ENCODE data around the gene PGS1. TPM values are rescaled to one million over a fixed set of nuclear protein-coding genes. Genes with fewer than 3 reads are reported as not detected.

Gene PGS1
- total and polyA plus RNA-seq, 2 of the 8 experiments (the other 6 are each of a cell fraction or from before 2014, with no cell fraction given): 46.7 to 60.0 TPM

DNA sequence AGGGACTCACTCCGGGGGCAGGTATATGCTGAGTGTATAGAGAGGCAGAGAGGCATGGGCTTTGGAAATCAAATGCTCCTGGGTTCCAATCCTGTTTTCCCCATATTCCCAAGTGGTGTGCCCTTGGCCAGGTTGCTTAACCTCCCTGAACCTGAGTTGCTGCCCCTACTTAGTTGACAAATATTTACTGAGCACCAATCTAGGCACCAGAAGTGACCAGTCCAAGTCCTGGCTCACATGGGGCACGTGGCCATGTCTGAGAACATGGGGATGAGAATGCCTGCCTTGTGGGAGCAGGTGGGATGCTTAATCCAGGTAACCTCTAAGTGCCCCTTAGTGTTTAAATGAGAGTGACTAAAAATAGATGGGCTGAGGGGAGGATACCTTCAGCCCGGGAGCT is 22.7 kb upstream of the PGS1 start:
- H3K9me3 ChIP-seq (ENCODE audit: insufficient read depth in 2 of 2, low read depth in 1 of 2, low read length in 1 of 2): no peaks in the 10 kb centered on the region
- H4K91ac ChIP-seq (replicated peaks; ENCODE audit: insufficient read length, low read length): no peak overlapping the region
- no peak overlapping the region for H3K4ac ChIP-seq (replicated peaks; ENCODE audit: insufficient read length, low read depth, low read length)
- no peak overlapping the region for H2BK120ac ChIP-seq (replicated peaks; ENCODE audit: low read depth, low read length)
- no peak overlapping the region for H3K27ac ChIP-seq (ENCODE audit: low read depth, low read length)
- 0 out of 8 replicates have a peak overlapping the region, but pooled peaks of 1 of the 4 experiments have one; percentile 17 for H3K4me3 ChIP-seq (ENCODE audit: extremely low read depth in 1 of 4, insufficient read depth in 2 of 4, low read depth in 3 of 4, low read length in 4 of 4)
- no peak overlapping the region for H2BK20ac ChIP-seq (ENCODE audit: low read length)
- DNase-seq (ENCODE audit: low read depth in 1 of 2, low spot score in 2 of 2): no peak
- no peak overlapping the region for H2AK5ac ChIP-seq (ENCODE audit: low read depth, low read length)
- 73% methylated on average over 3 of the region's 3 CpGs; no CpG with 5 or more reads in 1 of the 2 experiments for WGBS, 2 experiments (ENCODE audit: extremely low coverage in 1 of 2, insufficient coverage in 1 of 2, insufficient read length in 1 of 2, insufficient replicate concordance in 2 of 2, low coverage in 1 of 2, low lambda C conversion rate in 2 of 2, missing lambda C conversion rate in 1 of 2)
- no peaks in the 10 kb centered on the region for H3K79me1 ChIP-seq (ENCODE audit: low read depth, low read length)
- no peak overlapping the region for H2AFZ ChIP-seq (ENCODE audit: low read length)
- CTCF ChIA-PET (ENCODE audit: partially characterized antibody): interaction anchor here (0.7 to 1.1 kb wide), 3 partner anchors 10 to 39 kb away, joined by 3 read pairs; no protein-coding TSS in a partner anchor
- H4K20me1 ChIP-seq (replicated peaks in 1 of 2; ENCODE audit: control insufficient read depth in 1 of 2, insufficient read depth in 2 of 2, low read length in 2 of 2): peaks cover 16 to 21% of the 10 kb centered on the region in 2 experiments
- no peak overlapping the region for H3K14ac ChIP-seq (ENCODE audit: insufficient read length)
- peaks cover 0 to 27% (median 12%) of the 10 kb centered on the region in 4 experiments; a peak in 4 of 7 replicates for H3K27me3 ChIP-seq (replicated peaks in 1 of 4; ENCODE audit: control insufficient read depth in 3 of 4, extremely low read depth in 1 of 4, insufficient read depth in 3 of 4, low read length in 3 of 4)
- H4K8ac ChIP-seq (ENCODE audit: extremely low read depth, insufficient read depth, low read length): no peak overlapping the region
- H3K23me2 ChIP-seq (ENCODE audit: low read depth, low read length): peaks cover 15% of the 10 kb centered on the region; the same call in 1 of the 2 replicates
- H4K5ac ChIP-seq (ENCODE audit: insufficient read length, low read depth, low read length): no peak overlapping the region
- no peak for FAIRE-seq
- H2BK5ac ChIP-seq (ENCODE audit: low read depth, low read length): peak overlapping the region; percentile 4; the same call in 1 of the 2 replicates
- H3K18ac ChIP-seq (ENCODE audit: extremely low read depth, low read length): no peak overlapping the region
- no peak overlapping the region for H3K23ac ChIP-seq (ENCODE audit: insufficient read length)
- POLR2A ChIA-PET (ENCODE audit: partially characterized antibody): interaction anchor here (0.7 to 1.5 kb wide), 4 partner anchors 14 to 66 kb away, joined by 3 to 4 read pairs (median 4); no protein-coding TSS in a partner anchor
- H3K4me2 ChIP-seq (ENCODE audit: insufficient read depth in 1 of 2, low read depth in 2 of 2, low read length in 2 of 2): peak overlapping the region; percentile 22 to 66; a peak in 2 of 4 replicates
- H3K9ac ChIP-seq (replicated peaks in 1 of 4; ENCODE audit: extremely low read depth in 1 of 4, low read depth in 3 of 4, low read length in 3 of 4): no peak overlapping the region
- H3K36me3 ChIP-seq (ENCODE audit: control insufficient read depth in 2 of 4, insufficient read depth in 4 of 4, low read length in 3 of 4): peaks cover 2 to 19% (median 7%) of the 10 kb centered on the region in 4 experiments; a peak in 5 of 8 replicates
- H2BK15ac ChIP-seq (ENCODE audit: low read length): no peak overlapping the region; the same call in 1 of the 2 replicates
- H3K79me2 ChIP-seq (ENCODE audit: control insufficient read depth in 1 of 2, insufficient read depth in 2 of 2, low read length in 2 of 2): peaks cover 8 to 28% of the 10 kb centered on the region in 2 experiments; a peak in 3 of 4 replicates
- H3K4me1 ChIP-seq (replicated peaks in 1 of 4; ENCODE audit: control insufficient read depth in 3 of 4, insufficient read depth in 4 of 4, low read length in 3 of 4): peaks cover 15 to 55% (median 36%) of the 10 kb centered on the region in 4 experiments
- no peak overlapping the region for H3K56ac ChIP-seq (replicated peaks; ENCODE audit: insufficient read length, low read depth, low read length)
- H2BK12ac ChIP-seq (ENCODE audit: low read depth, low read length): no peak overlapping the region
- TF ChIP-seq BACH1 (IDR thresholded peaks at IDR 0.05; ENCODE audit: low read length) (no peak), KDM5A (IDR thresholded peaks at IDR 0.05; ENCODE audit: low read length) (no peak), YY1 (IDR thresholded peaks at IDR 0.05; ENCODE audit: low read depth, low read length) (no peak), HDAC6 (IDR thresholded peaks at IDR 0.05; ENCODE audit: low read depth, low read length) (no peak), POU5F1 (IDR thresholded peaks at IDR 0.05; ENCODE audit: low read depth, low read length) (no peak), EP300 (IDR thresholded peaks at IDR 0.05; ENCODE audit: borderline replicate concordance in 1 of 2, low read depth in 2 of 2, low read length in 2 of 2) (no peak), E2F6 (IDR thresholded peaks at IDR 0.05) (no peak), SIX5 (IDR thresholded peaks at IDR 0.05; ENCODE audit: low read depth, low read length) (no peak), CEBPB (IDR thresholded peaks at IDR 0.05; ENCODE audit: low read depth, low read length) (no peak), SUZ12 (IDR thresholded peaks at IDR 0.05; ENCODE audit: low read length) (no peak), SP4 (IDR thresholded peaks at IDR 0.05; ENCODE audit: low read length) (no peak), SAP30 (IDR thresholded peaks at IDR 0.05; ENCODE audit: insufficient read depth, insufficient replicate concordance, low read length) (no peak), KDM1A (IDR thresholded peaks at IDR 0.05; ENCODE audit: borderline replicate concordance, low read length) (no peak)
